Measurements from ENCODE around the gene DISP2.

GRCh38 chr15:40337597-40337996, 20.4 kb upstream of the DISP2 start:
- TF ChIP-seq, protein P1, sequence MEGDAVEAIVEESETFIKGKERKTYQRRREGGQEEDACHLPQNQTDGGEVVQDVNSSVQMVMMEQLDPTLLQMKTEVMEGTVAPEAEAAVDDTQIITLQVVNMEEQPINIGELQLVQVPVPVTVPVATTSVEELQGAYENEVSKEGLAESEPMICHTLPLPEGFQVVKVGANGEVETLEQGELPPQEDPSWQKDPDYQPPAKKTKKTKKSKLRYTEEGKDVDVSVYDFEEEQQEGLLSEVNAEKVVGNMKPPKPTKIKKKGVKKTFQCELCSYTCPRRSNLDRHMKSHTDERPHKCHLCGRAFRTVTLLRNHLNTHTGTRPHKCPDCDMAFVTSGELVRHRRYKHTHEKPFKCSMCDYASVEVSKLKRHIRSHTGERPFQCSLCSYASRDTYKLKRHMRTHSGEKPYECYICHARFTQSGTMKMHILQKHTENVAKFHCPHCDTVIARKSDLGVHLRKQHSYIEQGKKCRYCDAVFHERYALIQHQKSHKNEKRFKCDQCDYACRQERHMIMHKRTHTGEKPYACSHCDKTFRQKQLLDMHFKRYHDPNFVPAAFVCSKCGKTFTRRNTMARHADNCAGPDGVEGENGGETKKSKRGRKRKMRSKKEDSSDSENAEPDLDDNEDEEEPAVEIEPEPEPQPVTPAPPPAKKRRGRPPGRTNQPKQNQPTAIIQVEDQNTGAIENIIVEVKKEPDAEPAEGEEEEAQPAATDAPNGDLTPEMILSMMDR (IDR thresholded peaks at IDR 0.05) = no peak
- no peak for TF ChIP-seq EP300 (IDR thresholded peaks at IDR 0.05; ENCODE audit: low read depth)
